EH (cell line): ENCODE results near the gene RANBP10.
"Not testable (repeated sequence)": the region's sequence is repeated elsewhere in the genome, so short reads cannot be mapped to it uniquely, and the experiment has no call there.

Source experiments
- DNase-seq: peaks from one replicate; pipeline ENCODE4 v3.0.0-alpha.2; 2015; ENCODE audit warnings: low read depth

Gene RANBP10

GRCh38 chr16:67806428-67807147 lies at the start of gene RANBP10, which contains the start of gene TSNAXIP1:
Gene RANBP10 (minus strand): TSS chr16:67806560. CDS start chr16:67806536, 24 bp downstream.
Gene TSNAXIP1 (plus strand): TSS chr16:67806889. CDS start chr16:67807150, 261 bp downstream.
- peak; percentile 100 for DNase-seq

DNA sequence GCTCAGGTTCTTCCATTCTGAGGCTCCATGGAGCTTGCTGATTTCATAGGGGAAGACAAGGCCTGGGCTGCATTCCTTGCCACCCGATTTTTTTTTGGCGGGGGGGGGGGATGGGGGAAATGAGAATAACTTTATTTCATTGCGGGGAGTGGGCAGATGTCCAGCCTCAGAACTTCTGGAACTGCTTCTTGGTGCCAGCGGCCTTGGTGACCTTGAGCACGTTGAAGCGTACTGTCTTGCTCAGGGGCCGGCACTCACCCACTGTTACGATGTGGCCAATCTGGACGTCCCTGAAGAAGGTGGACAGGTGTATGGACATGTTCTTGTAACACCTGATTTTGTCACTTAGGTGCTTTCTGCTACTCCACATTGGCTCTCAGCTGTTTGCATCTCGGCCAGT lies 49.4 kb upstream of the RANBP10 start:
- DNase-seq = no peak

DNA sequence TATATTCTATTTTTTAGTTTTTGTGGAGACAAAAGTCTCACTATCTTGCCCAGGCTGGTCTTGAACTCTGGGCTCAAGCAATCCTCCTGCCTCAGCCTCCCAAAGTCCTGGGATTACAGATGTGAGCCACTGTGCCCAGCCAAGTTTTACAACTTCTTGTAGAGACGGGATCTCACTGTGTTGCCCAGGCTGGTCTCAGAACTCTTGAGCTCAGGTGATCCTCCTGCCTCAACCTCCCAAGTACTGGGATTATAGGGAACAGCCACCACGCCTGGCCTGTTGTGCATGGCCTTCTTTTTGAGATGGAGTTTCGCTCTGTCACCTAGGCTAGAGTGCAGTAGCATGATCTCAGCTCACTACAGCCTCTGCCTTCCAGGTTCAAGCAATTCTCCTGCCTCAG lies 47.3 kb upstream of the RANBP10 start:
- DNase-seq = no peak

- DNase-seq = no peak
These were observed 41.8 kb upstream of the RANBP10 start for GRCh38 chr16:67848118-67848517.

DNA sequence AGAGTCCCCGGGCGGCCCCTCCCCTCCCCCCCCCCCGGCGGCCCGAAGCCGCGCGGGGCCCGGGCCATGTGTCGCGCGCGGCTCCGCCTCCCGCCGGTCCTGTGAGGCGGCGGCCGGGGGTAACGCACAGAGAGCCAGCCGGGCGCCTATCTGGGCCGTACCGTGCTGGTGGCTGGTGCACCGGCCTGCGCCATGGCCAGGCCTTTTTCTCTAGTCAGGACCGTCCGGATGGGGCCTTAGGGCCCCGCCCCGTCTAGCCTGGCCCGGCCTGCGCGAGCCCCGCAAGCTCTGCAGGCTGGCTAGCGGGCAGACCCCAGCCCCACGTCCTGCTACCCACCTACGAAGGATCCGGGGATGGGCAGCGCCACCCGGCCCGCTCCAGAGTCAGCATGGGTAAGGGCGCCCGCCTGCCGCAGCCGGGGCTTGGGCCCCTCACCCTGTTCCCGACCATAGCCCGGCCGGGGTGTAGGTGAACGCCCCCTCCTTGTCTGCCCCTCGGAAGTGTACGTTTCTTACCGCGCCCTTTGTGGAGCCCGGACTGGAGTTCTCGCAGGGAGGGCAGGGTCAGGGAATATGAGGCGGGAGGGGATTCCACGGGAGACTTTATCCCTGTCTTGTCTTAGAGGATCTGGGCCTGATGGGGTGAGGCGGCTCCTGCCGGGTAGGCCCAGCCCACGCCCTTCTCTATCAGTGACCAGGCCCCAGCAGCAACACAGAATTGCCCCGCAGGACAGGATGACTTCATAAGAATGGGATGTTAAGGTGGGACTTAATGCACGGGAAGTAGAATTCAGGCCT lies 40.9 kb upstream of the RANBP10 start, which contains the start of gene CENPT:
CENPT (minus strand) TSS at position 630 of the 798 bp plus-strand sequence. CDS start 13,834 bp downstream, outside the sequence.
- DNase-seq = peak; percentile 76

GRCh38 chr16:67846320-67847063 lies 40.1 kb upstream of the RANBP10 start, which contains the start of gene NUTF2:
Gene NUTF2 (plus strand): TSS chr16:67846933. CDS start chr16:67865131, 18,198 bp downstream.
- peak; percentile 93 for DNase-seq

DNA sequence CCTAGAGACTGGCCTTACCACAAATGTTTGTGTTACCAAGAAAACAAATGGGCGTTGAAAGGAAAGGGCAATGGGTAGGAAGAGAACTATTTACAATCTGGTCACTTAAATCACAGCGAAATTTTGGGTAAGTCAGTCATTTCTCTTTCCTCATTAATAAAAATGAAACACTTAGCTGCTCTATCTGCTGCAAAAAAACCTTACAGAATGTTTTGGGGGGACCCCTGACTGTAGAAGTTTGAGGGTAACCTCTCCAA lies 39.6 kb upstream of the RANBP10 start:
- DNase-seq = no peak

DNA sequence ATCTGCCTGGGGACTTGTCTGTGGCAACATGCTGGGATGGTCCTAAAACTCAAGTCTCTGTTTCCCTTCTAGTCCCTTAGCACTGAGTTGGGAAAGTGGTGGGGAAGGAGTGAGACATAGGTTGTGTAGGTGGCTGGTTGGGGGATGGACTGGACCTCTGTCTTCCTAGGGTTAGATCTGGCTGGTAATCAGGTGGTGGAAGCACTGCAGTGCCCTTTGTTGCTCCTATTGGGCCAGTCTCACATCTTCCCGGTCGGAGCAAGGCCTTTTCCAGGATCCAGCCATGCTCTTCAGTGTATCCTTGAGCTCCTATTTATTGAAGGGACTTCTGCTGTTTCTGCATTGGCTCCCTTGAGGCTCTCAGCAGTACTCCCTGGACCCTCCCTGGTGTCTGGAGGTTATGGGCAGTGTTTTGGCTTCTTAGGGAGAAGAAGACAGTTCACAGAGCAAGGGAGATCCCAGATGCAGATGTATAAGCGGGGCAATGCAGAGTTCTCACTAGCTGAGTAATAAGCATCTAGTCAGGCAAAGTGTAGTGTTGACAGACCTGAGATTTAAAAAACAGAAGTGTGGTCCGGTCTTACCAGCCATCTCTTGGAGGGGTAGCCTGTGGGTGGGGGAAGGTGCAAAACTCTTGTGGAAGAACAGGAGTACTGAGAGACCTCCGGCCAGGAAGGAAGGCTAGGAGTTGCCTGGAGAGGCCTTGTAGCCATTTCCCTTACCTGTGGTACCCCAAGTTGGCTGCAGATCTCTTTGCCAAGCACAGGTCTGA lies 39.1 kb upstream of the RANBP10 start:
- no peak for DNase-seq

GRCh38 chr16:67844497-67844896 lies 38.1 kb upstream of the RANBP10 start:
- DNase-seq = peak; percentile 54

- DNase-seq = peak; percentile 58
These were observed 37.0 kb upstream of the RANBP10 start for GRCh38 chr16:67843343-67843765.

- DNase-seq = peak; percentile 59
These were observed 36.4 kb upstream of the RANBP10 start for GRCh38 chr16:67842509-67843342.

- DNase-seq = peak; percentile 93
These were observed 35.6 kb upstream of the RANBP10 start, which contains the start of gene THAP11 for GRCh38 chr16:67841816-67842508. Gene THAP11 (plus strand): TSS chr16:67842320. CDS start chr16:67842555, 235 bp downstream.

DNA sequence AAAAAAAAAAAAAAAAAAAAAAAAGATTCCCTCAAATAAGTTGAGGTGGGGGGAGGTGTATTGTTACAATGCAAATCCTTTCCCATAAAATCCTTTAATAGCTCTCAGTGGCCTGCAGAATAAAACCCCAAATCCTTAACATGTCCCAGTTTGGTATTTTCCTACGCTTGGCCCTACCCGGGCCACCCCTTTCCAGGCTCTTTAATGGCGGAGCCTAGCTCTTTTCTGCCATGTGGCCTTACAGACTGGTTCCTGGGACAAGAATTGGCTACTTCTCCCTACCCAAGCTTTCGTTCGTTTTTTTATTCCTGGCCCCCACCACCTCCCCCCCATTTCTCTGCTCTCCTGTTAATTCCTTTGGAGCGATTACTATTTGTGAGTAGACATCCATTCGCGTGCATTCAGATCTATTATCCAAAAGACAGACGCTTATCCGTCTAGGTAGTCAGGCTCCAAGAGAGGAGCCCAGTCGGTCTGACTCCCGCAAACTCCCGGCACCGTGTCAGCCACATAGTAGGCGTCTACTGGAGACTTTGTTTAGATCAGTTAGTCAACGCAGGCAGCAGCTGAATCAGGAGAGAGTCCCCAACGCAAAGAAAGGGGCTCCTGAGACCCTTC lies 34.9 kb upstream of the RANBP10 start:
- no peak for DNase-seq

DNA sequence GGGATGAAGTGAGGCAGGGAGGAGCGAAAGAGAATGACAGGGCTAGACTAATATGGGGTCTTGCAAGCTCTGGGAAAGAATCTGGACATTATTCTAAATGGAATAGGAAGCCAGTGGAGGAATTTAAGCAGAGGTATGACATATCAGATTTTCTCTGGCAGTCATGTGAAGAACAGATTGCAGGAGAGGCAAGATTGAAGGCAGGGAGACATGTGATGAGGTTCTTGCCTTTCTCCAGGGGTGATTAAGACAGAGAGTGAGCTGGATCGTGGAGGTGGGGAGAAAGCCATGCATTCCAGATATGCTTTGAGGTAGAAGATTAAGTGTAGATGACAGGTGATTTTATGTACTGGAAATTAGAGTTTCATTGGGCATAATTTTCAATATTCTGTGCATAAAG lies 31.5 kb upstream of the RANBP10 start:
- no peak for DNase-seq

DNA sequence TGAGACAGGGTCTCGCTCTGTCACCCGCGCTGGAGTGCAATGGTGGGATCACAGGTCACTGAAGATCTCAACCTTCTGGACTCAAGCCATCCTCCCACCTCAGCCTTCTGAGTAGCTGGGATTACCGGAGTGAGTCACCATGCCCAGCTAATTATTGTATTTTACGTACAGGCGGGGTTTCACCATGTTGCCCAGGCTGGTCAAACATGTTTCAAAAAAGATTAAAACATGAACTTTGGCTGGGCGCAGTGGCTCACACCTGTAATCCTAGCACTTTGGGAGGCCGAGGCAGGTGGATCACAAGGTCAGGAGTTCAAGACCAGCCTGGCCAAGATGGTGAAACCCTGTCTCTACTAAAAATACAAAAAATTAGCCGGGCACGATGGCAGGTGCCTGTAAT lies 30.8 kb upstream of the RANBP10 start:
- DNase-seq = not testable (repeated sequence)

GRCh38 chr16:67834242-67834614 lies 27.9 kb upstream of the RANBP10 start:
- DNase-seq = no peak

- DNase-seq = peak; percentile 90
These were observed 27.3 kb upstream of the RANBP10 start for GRCh38 chr16:67833415-67834241.

- DNase-seq = peak; percentile 83
These were observed 26.7 kb upstream of the RANBP10 start for GRCh38 chr16:67833030-67833414.

DNA sequence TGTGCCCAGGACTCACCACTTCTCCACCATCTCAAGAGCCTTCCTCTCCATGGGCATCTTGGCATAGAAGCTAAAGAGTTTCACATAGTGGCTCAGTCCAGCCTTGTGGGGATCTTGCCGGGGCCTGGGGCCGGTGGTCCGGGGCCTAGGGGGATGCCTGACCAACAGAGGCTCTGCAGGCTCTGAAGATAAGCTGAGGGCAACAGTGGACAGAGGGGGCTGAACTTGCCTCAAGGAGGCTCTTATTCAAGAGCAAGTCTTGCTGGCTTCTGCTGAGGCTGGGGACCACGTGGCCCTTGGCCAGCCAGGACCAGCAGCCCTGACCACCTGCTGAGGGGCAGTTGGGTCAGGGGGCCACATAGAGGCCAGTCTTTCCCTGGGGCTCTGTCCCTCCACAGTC lies 22.3 kb upstream of the RANBP10 start:
- DNase-seq = no peak
